GM19463 (cell line): ENCODE data around the gene GDPD5.
"Not testable (repeated sequence)": the region's sequence is repeated elsewhere in the genome, so short reads cannot be mapped to it uniquely, and the experiment has no call there.

Experiments
- ATAC-seq: cut with Tn5 transposase; IDR thresholded peaks from one replicate; pipeline ENCODE4 v1.9.1; 2021; ENCODE audit warnings: mild to moderate bottlenecking, moderate library complexity; ENCODE audit not compliant: unreplicated experiment

The GDPD5 gene

DNA sequence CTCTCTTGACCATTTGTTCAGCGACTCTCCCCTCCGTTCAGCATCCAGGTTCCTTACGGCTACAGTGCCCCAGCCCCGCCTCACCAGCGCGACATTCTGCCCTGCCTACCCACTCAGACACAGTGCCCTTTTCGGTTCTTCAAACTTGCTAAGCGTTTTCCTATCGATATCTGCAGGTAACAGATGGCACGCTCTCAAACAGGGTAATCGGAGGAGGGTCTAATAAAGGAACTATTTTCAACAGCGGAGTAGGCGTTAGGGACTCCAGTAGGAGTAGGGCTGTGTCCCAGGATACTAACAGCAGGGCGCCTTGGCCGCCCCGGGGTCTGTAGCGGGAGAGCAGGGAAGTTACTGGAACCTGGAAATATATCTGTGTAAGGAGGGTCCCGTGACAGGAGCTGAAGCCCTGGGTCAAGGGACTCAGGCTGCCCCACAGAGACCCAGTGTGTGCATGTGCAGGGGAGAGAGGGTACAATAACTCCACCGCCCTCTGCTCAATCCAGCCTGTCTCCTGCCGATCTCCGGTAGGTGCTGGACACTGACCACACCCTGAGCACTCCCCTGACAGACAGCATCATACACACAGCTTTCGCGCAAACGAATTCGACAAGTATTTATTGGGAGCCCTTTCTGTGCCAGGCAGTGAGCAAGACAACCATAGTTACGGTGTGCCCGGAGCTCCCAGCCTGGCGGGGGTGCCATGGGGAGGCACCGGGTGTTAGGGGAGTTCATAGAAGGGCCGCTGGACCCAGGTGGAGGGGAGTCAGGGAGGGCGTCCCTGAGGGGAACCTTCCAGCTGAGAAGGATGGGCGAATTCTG lies 94.8 kb downstream of the GDPD5 start:
- ATAC-seq: no peak

DNA sequence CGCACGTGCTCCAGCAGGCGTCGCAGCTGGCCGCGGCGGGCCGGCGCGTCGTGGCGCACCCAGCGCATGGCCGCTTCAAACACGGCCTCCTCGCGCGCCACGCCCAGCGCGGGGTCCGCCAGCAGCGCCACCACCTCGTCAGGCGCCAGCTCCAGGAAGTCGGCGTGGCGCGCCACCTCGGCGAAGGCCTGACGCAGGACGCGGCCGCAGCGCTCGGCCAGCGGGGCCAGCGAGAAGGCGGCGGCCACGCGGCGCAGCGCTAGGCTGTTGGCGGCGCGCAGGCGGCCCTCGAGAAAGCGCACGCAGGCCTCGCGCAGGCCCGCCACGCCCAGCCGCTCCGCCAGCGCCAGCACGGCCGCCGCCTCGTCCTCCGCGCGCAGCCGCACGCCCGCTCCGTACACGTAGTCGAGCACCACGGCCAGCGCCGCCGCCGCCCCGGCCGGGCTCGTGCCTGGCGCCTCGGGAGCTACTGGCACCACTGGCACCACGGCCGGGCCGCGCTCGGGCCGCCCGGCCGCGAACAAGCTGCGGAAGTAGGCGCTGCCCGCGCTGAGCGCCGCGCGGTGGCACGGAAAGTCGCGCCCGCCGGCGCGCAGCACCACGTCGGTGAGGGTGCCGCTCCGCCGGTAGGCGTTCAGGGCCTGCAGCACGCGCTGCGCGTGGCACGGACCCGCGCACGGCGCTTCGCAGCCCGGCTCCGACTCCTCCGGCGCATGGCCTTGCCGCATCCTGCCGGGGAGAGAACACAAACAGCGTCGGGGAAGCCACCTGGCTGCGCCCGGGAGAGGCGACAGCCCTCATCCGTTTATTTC lies 95.6 kb downstream of the GDPD5 start:
- ATAC-seq: no peak

DNA sequence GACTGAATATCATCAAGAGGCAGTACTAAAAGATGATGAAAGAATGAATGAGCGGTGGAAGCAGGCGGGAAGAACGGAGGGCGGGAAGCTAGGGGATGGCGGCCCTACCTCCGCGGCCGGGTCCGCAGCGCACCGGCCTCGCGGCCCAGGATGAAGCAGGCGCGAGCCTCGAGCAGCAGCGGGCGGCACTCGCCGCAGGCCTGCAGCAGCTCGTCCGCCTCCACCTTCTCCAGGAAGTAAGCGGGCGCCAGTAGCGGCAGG lies 96.2 kb downstream of the GDPD5 start:
- no peak for ATAC-seq

DNA sequence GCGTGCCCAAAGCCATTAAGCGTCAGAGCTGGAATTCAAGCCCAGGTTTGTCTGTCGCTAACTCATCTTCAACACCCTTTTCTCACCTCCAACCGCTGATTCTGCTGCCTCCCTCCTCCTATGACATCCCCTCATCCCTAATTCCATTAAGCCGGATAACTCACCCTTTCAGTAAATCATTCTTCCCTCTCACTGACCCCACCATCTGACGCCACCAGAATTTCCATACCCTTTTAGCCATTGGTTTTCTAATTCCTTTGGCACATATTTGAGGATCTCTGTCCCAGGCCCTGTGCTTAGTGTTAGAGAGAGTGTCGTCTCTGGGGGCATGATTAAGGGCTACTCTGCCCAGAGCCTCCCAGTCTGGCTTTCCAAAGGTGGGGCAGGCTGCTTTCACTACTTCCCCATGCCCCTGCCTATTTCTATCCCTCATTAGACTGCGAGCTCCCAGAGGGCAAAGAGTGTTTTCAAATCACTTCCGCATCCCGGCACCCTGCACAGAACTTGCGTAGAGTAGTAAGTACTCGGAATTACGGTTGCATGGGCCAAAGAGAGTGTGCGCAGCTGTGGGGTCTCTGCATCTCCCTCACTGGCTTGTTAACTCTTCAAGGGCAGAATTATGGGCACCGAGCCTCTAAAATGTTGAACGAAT lies 96.6 kb downstream of the GDPD5 start:
- no peak for ATAC-seq

DNA sequence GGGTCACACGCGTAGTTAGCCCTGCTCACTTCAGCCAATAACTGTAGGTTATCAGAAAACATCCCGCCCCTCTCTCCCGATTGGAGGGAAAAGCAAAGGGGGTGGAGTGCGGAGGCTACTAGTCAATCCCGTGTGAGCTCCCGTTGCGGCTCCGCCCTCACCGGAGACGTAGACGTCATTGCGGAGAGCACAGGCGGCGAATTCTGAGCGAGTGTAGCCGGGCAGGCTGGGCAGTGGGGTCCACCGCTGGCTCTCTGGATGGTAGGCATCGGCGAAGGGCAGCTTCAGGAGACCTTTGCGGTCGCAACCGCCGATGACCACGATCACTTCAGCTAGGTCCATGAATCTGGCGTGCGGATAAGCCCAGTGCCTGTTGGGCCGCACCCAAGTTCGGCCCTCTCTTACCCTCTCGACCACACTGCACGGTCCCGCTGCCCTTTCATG lies 97.4 kb downstream of the GDPD5 start:
- peak; percentile 77 for ATAC-seq

DNA sequence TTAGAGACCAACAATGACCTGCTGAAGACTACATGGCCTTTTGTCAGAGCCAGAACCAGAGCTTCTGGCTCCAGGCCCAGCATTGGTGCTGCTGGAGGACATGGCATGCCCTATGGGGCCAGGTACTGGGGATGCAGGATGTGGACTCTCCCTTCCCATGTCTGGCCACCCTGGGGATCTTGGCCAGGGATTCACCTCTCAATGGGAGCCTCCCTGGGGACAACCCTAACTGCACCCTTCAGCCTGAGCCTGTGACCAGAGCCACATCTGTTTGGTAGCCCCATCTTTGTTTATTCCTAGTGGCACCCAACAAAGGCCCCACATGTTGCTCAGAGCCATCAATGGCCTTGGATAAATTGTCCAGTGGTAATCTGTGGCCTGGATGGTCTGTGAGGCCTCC lies 98.6 kb downstream of the GDPD5 start:
- no peak for ATAC-seq

DNA sequence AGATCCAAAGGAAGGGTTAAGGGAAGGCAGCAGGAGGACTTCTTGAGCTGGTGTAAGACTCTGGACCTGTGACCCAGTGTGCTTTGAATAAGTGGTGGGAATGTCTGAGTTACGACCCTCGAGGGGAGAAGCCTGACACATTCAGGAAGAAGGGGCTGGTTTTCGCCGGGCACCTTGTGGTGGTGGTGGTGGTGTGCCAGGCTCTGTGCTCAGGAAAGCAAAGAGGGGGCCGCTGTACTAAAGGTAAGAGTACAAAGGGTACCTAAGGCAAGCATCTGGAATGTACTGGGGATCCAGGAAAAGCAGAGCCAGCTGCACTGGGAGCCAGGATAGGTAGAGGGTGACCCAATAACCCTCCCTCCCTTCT lies 99.0 kb downstream of the GDPD5 start:
- ATAC-seq: no peak

DNA sequence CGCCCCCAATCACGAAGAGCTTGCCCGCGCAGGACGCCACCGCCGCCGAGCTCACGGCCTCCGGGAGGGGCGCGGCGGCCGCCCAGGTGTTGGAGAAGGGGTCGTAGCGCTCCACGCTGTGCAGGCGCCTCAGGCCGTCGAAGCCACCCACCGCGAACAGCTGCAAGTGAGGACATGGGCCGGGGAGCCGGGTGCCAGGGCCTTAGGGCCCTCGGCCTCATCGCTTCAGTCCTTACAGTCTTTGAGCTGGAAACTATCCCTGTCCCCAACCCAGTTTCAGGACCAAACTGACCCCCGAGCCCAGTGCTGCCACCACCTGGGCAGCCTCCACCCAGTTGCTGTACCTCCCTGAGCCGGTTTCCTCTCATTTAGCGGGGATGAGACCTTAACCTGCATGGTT lies 100.3 kb downstream of the GDPD5 start:
- no peak for ATAC-seq

DNA sequence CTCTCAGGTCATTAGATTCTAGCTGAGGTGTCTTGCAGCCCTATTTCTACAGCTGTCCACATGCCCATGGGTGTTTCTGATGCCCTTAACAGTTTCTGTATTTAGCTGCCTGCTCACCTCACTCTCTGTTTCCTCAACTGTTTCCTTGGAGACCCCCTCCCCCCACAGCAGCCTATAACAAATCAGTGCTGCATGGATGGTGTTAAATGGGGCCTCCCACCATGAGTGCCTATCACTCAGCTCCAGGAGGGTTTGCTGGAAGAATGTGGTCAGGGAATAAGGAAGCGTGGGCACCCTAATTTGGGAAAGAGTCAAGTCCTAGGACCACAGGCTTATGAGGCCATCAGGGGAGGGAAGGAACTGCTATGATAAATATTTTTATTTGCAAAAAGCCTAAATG lies 101.3 kb downstream of the GDPD5 start:
- no peak for ATAC-seq

DNA sequence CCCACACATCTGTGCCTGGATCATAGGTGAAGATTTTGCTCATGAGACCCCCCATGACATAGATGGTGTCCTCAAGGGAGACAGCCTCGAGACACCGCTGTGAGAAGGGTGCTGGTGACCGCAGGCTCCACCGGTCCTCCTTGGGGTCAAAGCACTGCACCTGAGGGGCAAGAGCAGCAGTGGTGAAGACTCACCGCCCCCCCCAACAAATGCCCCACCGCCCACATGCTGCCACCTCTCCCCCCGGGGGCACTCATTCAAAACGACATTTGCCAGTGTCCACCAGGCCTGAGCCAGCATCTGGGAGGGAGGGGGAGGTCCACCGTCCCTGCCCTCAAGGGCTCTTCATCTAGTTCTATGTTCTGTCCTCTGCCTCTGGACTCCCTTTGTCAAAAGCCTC lies 102.0 kb downstream of the GDPD5 start:
- ATAC-seq: no peak

DNA sequence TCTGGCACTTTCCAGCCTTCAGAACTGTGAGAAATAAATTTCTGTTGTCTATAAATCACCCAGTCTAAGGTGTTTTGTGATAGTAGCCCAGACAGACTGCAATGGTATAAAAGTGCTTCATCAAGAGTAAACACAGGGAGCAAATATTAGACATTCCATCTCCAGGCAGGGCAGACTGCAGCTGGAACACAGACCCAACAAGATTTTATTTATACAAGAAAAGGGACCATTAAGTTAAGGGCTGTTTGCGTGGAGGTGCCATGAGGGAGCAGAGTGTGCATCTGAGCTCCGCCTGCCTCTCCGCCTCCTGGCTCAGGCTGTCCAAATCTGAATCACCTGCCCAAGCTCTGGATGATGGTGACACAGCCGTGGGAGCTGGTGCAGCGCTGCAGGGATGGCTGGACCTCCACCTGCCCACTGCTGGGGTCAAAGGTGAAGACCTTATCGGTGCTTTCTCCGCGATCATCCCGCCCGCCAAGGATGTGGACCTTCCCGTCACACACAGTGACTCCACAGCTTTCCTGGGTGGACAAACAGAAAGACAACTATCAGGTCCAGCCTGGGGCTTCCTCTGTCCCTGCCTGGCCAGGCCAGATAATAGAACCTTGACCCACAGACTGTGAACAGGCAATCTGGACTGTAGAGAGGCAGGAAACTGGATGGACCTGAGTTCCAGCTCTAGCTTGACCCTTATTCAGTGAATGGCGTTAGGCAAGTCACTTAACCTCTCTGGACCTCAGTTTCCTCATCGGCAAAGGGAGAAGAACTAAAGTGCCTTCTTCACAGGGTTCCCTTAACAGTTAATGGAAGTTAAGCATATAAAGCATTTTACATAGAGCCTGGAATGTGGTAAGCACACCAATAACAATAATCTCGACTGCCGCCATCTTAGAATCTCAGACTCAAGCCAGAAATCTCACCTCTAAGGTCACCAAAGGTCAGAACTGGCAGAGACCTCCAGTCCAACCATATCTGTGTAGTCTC lies 103.2 kb downstream of the GDPD5 start:
- no peak for ATAC-seq

DNA sequence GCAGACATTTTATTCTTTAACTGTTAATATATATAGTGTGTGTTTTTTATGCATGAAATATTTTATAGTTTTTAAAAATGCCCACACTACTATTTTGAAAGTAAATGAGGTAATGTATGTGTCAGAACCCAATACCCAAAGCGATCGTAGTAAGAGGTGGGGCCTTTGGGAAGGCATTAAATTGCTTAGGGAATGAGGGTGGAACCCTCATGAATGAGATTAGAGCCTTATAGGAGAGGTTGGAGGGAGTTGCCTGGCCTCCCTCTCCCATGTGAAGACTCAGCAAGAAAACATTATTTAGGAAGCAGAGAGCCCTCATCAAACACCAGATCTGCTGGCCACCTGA lies 103.9 kb downstream of the GDPD5 start:
- no peak for ATAC-seq

DNA sequence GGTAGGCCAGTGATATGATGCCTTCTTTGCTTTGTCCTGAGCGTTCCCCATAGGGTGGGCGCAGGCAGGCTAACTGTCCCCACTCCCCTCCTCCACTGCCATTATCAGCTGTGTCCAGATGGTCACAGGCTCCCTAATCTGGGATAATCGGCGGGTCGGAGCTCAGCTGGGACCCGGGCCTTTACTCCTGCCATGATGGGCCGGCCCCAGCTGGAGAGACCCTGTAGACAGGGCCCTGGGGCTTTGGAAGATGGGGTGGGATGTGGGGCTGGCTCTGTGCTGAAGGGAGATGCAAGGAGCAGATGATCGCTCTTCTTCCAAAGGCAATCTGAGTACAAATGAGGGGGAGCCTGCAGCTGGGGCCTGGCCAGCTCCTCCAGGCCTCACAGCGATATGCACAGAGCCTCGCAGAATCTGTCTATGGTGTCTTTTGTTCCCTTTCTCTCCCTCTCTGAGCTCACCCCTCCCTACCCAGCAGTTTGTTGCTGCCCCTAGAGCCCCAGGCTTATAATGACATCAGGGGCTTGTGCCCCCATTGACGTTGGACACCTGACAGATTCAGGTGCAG lies 104.6 kb downstream of the GDPD5 start:
- ATAC-seq: no peak

DNA sequence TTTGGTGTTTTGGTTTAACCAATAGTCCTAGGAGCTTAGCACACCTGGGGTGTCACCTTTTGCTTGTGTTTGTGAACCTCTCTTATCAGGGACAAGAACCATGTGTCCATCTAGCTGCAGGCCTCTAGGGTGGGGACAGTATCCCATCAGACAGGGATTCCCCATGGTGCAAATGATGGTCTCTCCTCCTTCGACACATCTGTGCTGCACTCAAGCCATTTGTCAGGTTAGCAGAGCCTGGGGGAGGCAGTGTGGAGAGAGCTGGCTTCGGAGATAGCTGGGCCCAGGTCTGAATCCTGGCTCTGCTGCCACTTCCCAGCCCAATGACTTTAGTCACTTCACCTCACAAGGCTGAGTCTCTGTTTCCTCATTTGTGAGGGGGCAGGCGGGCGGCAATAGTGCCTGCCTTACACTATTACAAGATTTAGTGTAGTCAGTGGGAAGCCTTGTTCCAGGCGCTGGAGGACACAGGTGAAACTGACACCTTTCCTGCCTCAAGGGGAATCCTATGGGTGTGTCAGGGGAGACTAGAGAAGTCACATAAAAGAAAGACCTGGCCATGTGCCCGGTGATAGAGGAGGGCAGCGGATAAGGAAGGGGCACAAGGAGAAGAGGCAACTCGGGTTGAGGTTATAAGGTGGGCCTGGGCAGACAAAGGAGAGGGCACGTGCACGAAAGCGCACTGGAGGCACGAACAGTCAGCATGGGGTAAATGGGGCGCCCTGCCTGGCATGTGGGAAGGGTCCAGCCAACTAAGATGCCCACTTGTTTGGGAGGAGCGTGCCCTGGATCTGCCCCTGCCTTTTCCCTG lies 105.3 kb downstream of the GDPD5 start:
- ATAC-seq: no peak

DNA sequence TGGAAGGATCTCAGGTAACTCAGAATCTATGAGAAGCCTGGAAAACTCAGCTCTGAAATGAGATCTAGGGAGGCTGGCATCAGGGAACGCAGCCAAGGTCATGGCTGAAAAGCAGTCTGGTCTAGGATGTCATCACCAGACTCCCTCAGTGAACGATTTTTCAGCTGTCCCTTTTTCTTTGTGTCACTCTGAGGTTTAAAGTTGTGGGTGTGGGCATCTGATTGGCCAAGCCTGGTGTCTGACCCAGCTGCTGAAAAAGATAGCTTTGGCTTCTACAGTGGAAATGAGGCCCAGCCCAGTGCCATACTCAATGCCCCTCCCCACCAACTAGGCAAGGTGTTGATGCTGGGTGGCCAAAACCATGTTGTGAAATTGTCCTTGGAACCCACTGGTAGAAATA lies 111.9 kb downstream of the GDPD5 start:
- no peak for ATAC-seq

DNA sequence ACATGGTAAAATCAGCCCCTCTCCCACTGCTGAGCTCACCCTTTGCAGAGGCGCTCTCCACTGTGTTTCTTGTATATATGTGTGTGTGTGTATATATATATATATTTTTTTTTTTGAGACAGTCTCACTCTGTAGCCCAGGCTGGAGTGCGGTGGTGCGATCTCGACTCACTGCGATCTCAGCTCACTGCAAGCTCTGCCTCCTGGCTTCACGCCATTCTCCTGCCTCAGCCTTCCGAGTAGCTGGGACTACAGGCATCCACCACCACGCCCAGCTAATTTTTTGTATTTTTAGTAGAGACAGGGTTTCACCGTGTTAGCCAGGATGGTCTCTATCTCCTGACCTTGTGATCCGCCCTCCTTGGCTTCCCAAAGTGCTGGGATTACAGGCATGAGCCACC lies 112.6 kb downstream of the GDPD5 start:
- ATAC-seq: not testable (repeated sequence)

DNA sequence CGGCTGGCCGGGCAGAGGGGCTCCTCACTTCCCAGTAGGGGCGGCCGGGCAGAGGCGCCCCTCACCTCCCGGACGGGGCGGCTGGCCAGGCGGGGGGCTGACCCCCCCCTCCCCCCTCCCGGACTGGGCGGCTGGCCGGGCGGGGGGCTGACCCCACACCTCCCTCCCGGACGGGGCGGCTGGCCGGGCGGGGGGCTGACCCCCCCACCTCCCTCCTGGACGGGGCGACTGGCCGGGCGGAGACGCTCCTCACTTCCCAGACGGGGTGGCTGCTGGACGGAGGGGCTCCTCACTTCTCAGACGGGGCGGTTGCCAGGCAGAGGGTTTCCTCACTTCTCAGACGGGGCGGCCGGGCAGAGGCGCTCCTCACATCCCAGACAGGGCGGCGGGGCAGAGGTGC lies 115.8 kb downstream of the GDPD5 start:
- ATAC-seq: not testable (repeated sequence)

DNA sequence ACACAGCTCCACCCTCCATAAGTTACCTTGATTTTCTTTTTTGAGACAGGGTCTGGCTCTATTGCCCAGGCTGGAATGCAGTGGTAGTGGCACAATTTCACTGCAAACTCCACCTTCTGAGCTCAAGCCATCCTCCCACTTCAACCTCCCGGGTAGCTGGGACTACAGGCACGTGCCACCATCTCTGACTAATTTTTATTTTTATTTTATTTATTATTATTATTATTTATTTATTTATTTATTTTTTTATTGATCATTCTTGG lies 116.9 kb downstream of the GDPD5 start:
- ATAC-seq: no peak

DNA sequence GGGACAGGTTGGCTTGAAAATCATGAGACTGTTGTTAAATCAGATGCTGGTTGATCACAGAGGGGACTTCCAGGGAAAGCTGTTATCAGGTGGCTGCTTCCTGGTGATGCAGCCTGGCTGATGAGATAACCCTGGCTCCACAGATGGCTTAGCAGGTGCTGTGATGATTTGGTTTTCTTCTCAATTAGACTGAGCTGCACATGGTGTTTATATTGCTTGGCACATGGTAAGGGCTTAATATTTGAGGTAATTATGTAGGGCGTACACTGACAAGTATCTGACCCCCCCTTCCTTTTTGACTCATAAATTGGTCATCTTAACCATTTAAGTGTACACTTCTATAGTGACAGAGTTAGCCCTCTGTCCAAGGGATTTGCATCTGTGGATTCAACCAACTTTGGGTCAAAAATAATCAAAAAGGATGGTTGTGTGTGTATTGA lies 119.4 kb downstream of the GDPD5 start:
- no peak for ATAC-seq
